SIG-M5 (cell line): Measurements from ENCODE around the gene PRKCA.

ENCODE experiments used
- DNase-seq: peaks from one replicate; lab custom pipeline; 2025; lab: John Stamatoyannopoulos, UW

The PRKCA gene

GRCh38 chr17:66776999-66777688, 474.7 kb downstream of the PRKCA start:
- no peak for DNase-seq

GRCh38 chr17:66777689-66778225, 475.3 kb downstream of the PRKCA start:
- DNase-seq, result no peak

GRCh38 chr17:66778531-66779236, 476.3 kb downstream of the PRKCA start:
- no peak for DNase-seq

- DNase-seq, result no peak
These were observed 476.8 kb downstream of the PRKCA start for GRCh38 chr17:66779237-66779606.

GRCh38 chr17:66781135-66781534, 478.7 kb downstream of the PRKCA start:
- no peak for DNase-seq

- DNase-seq, result no peak
These were observed 480.4 kb downstream of the PRKCA start for GRCh38 chr17:66782851-66783250.

GRCh38 chr17:66783656-66784381, 481.4 kb downstream of the PRKCA start:
- DNase-seq, result no peak

GRCh38 chr17:66784621-66785364, 482.4 kb downstream of the PRKCA start:
- no peak for DNase-seq

- DNase-seq, result no peak
These were observed 483.7 kb downstream of the PRKCA start for GRCh38 chr17:66786107-66786506.

- no peak for DNase-seq
These were observed 485.5 kb downstream of the PRKCA start for GRCh38 chr17:66787914-66788313.

- no peak for DNase-seq
These were observed 486.7 kb downstream of the PRKCA start for GRCh38 chr17:66789093-66789492.

GRCh38 chr17:66789961-66790437, 487.6 kb downstream of the PRKCA start:
- no peak for DNase-seq

- DNase-seq, result no peak
These were observed 488.2 kb downstream of the PRKCA start for GRCh38 chr17:66790501-66791061.

- no peak for DNase-seq
These were observed 488.9 kb downstream of the PRKCA start for GRCh38 chr17:66791347-66791746.

GRCh38 chr17:66793814-66794213, 491.4 kb downstream of the PRKCA start:
- no peak for DNase-seq

- DNase-seq, result no peak
These were observed 493.1 kb downstream of the PRKCA start for GRCh38 chr17:66795486-66795885.

- no peak for DNase-seq
These were observed 497.6 kb downstream of the PRKCA start for GRCh38 chr17:66799849-66800537.

GRCh38 chr17:66803474-66803951, 501.1 kb downstream of the PRKCA start:
- DNase-seq, result no peak

- DNase-seq, result no peak
These were observed 503.2 kb downstream of the PRKCA start for GRCh38 chr17:66805567-66805966.

- no peak for DNase-seq
These were observed 504.8 kb downstream of the PRKCA start for GRCh38 chr17:66807182-66807581.

GRCh38 chr17:66809408-66809807, 507.0 kb downstream of the PRKCA start:
- no peak for DNase-seq
